NCI-H128 (cell line): ENCODE results near the gene PPP1R14C.
A peak's percentile ranks its signal among the peaks of the same experiment; 100 is the strongest.

Experiments used
- DNase-seq: peaks from one replicate; lab custom pipeline; 2025; ENCODE audit not compliant: unreplicated experiment; lab: John Stamatoyannopoulos, UW

The PPP1R14C gene, protein sequence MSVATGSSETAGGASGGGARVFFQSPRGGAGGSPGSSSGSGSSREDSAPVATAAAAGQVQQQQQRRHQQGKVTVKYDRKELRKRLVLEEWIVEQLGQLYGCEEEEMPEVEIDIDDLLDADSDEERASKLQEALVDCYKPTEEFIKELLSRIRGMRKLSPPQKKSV

DNA sequence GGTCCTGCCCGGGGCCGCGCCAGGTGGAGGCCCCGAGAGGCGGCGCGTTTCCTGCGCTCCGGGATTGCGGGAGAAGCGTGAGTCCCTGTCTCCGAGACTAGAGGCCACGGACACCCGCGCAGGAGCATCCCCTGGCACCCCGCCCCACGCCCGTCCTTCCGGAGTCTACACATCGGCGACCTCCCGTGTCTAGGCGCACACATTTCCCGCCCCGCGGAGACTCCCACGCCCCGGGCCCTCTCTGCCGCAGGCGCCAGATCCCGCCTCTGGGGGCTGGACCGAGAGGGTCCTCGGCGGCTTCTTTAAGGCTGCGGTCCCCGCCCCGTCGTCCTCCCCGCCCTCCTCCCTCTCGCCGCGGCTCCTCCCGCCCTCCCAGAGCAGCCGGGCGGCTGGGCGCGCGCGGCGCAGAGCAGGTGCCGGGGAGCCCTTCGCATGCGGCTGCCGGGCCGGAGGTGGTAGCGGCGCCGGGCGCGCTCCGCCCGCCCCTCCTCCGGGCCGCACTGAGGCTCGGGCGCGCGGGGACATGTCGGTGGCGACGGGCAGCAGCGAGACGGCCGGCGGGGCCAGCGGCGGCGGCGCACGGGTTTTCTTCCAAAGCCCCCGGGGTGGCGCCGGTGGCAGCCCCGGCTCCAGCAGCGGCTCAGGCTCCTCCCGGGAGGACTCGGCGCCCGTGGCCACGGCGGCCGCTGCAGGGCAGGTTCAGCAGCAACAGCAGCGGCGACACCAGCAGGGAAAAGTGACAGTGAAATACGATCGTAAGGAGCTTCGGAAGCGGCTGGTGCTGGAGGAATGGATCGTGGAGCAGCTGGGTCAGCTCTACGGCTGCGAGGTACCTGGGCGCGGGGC is at the start of gene PPP1R14C:
PPP1R14C (plus strand) TSS at position 375 of the 846 bp plus-strand sequence; CDS start at position 524, 149 bp downstream.
- DNase-seq, result peak; percentile 22

DNA sequence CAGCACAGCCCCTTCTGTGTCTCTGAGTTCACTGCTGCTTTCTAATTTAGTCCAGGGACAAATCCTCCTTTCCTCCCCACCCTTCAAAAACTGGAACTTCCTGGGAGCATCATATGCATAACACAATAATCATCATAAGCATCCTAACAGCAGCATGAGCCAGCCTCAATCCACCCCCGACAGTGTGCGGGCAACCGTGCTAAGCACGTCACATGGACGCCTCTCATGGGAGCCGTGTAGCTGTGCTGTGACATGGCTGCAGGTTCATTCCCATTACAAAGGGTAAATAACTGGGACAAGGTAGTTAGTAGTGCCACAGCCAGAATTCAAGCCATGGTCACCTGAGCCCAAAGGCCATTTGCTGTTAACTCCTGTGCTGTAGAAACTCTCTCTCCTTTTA is 49.4 kb upstream of the PPP1R14C start:
- DNase-seq, result no peak

DNA sequence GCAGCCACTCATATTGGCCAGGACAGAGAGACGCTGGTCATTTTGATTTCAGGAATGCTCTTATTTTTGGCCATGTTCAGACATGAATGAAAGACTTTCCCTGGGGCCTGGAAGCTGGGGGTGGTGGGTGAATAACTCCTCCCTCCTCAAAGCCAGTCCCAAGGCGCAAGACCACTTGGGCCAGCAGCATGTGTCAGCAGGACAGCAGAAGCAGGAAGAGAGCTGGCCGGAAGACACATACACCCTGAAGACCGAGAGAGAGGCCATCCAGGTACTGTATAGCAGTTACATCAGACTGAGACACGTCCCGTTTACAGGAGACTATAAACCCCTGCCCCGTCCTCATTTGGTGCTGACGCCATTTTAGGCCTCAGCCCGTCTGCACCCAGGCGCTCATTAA is 44.7 kb upstream of the PPP1R14C start:
- DNase-seq, result no peak

DNA sequence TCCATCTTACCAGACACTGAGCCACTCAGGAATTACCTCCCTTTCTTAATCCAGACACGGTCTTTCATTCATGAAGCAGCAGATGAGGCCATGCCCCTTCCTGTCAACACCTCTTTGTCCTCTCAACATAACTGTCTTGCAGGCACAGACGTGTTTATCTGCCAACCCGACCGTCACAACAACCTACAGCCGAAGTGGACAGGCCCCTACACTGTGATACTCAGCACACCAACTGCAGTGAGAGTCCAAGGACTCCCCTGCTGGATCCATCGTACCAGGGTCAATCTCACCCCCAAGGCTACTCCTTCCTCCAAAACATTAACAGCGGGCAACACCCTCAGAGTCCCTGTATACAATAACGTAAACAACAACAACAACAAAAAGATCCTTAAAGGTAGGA is 43.3 kb upstream of the PPP1R14C start:
- no peak for DNase-seq

DNA sequence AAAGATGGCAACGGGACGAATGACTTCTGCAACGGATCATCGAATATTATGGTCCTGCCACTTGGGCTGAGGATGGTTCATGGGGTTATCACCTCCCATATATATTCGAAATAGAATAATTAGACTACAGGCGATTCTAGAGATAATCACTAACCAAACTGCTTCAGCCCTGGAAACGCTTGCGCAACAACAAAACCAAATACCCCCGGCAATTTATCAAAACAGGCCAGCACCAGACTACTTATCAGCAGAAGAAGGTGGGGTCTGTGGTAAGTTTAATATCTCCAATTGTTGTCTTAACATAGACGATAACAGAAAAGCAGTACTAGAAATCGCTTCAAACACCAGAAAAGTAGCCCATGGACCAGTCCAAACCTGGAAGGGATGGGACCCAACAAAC is 42.9 kb upstream of the PPP1R14C start:
- no peak for DNase-seq

DNA sequence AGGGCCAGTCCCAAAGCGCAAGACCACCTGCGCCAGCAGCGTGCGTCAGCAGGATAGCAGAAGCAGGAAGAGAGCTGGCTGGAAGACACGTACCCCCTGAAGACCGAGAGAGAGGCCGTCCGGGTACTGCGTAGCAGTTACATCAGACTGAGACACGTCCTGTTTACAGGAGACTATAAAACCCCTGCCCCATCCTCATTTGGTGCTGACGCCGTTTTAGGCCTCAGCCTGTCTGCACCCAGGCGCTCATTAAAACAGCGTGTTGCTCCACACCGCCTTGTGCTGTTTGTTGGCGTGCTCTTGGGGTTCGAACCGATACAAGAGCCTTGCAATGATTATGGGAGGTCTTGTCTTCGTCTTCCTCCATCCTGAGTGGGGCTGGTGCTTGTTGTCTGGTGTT is 42.1 kb upstream of the PPP1R14C start:
- no peak for DNase-seq

DNA sequence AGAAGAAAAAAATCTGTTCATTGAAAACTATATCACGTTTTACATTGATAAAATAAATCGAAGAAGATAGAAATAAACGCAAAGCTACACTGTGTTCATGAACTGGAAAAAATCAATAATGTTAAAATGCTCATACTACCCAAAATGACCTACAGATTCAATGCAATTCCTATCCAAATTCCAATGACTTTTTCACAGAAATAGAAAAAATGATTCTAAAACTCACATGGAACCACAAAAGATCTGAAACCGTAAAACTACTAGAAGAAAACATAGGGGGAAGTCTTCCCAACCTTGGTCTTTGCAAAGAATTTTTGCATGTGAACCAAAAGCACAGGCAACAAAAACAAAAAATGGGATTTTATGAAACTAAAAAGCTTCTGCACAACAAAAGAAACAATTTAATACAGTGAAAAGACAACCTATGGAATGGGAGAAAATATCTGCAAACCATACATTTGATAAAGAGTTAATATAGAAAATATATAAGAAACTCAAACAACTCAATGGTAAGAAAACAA is 40.0 kb upstream of the PPP1R14C start:
- no peak for DNase-seq

DNA sequence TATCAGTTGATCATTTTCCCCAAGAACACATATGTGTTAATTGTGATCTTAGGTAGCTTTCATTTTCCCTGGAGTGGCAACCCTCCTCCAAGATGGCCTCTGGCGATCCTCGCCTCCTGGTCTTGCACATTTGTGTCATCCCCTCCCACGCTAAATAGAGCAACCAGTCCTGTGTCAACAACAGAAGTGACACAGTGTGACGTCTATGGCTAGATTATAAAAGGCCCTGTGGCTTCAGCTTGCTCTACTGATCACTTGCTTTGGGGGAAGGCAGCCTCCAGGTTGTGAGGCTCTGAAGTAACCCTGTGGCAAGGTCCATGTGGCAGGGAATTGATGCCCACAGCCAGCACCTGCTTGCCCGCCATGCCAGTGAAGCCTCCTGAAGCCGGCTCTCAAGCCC is 30.6 kb upstream of the PPP1R14C start:
- no peak for DNase-seq

DNA sequence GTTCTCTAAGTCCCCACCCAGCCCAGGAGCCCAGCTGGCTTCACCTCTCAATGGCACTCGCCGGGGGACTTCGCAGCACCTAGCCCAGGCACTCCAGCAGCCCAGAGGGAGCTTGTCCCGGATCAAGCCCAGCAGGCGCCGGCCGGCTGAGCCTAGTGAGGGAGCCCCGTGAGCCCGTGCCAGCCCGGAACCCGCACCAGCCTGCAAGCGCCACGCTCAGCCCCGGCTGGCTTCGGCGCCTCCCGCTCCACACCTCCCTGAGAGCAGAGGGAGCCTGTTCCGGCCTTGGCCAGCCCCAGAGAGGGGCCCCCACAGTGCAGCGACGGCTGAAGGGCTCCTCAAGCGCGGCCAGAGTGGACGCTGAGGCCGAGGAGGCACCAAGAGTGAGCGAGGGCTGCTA is 27.1 kb upstream of the PPP1R14C start:
- DNase-seq, result no peak

DNA sequence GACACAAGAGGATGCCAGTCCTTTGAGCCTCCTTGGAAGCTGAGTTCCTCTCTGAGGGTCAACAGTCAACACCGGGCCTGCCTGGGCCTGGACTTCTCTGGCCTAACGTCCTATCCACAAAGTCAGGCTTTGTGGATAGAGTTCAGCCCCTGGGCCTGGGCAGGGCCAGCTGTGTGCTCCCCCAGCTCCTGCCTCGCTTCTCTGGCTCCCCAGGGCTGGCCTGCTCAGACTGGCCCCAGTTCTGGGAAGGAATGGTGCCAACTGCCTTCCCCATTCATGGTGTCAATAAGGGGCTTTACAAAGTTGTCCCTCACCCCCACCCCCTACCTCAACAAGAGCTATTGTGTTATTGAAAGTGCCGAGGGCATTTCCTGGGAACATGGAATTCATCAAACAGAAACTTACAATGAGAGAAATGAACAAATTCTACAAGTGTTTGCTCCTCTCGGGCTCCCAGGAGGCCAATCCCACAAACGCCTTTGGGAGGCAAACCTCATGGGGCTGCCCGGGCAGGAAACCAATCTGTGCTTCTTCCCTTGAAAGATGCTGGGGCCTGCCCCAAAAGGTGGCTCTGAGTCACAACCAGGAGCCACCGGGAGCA is 26.5 kb upstream of the PPP1R14C start:
- no peak for DNase-seq

DNA sequence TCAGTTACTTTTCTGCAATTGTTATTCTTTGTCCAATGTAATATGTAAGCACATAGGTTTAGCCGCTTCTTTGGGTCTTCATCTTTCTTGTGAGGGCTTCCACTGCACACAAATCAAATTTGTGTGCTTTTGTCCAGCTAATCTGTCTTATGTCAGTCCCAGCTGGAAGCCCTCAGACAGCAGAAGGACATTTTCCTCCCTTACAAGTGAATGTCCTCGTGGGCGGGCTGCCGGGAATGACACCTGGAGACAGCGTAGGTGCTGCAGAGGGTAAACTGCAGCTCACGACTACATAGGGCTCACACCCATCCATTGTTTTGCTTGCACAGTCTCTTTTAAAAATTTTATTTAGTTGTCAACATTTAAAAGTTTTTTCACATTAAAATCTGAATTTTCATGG is 24.6 kb upstream of the PPP1R14C start:
- no peak for DNase-seq

DNA sequence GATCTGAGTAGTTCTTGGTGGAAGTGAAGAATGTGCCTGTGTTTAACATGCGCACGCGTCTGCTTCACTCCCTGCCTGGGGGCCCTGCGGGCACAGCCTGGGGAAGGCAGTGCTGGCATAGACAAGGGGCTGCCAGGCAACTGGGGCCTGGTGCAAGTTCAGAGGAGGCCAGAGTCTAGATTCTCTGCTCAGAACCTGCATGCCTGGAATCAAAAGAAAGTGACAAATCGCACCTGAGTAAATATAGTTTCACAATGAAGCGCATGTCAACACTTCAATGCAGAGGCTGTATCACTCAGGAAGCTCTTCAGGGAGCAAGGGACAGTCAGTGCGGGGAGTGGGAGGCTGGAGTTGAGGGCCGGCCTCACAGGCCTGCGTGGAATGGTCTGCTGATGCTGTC is 24.2 kb upstream of the PPP1R14C start:
- no peak for DNase-seq

DNA sequence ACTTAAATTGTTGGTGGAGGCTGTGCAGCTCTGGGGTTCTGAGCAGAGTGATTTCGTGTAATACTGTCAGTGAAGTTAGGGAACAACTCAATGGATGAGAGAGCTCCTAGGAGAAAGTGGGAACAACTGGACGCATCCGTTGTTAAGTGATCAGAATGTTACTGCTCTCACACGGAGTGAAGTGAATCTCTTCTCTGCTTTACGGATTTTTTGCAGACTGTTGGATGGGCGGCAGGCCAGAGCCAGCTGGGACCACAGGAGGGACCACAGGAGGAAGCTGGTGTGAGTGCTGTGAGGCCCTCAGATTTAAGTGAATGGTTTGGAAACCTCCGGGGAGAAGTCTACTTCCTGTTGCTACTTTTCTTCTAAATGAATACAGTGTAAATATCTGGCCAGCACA is 23.7 kb upstream of the PPP1R14C start:
- DNase-seq, result no peak

DNA sequence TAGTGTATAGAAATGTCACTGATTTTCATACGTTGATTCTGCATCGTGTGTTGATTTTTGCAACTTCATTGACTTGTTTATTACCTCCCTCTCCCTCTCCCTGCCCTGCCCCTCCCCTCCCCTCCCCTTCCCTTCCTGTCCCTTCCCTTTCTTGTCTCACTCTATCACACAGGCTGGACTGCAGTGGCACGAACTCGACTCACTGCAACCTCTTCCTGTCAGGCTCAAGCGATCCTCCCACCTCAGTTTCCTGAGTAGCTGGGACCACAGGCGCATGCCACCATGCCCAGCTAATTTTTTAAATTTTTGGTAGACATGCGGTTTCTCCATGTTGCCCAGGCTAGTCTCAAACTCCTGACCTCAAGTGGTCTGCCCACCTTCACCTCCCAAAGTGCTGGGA is 19.2 kb upstream of the PPP1R14C start:
- no peak for DNase-seq

DNA sequence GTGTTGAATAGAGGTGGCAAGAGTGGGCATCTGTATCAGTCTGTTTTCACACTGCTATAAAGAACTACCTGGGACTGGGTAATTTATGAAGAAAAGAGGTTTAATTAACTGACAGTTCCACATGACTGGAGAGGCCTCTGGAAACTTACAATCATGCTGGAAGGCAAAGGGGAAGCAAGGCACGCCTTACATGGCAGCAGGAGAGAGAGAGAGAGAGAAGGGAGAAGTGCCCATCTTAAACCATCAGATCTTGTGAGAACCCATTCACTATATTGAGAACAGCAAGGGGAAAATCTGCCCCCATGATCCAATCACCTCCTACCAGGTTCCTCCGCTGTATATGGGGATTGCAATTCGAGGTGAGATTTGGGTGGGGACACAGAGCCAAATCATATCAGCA is 18.6 kb upstream of the PPP1R14C start:
- DNase-seq, result no peak

DNA sequence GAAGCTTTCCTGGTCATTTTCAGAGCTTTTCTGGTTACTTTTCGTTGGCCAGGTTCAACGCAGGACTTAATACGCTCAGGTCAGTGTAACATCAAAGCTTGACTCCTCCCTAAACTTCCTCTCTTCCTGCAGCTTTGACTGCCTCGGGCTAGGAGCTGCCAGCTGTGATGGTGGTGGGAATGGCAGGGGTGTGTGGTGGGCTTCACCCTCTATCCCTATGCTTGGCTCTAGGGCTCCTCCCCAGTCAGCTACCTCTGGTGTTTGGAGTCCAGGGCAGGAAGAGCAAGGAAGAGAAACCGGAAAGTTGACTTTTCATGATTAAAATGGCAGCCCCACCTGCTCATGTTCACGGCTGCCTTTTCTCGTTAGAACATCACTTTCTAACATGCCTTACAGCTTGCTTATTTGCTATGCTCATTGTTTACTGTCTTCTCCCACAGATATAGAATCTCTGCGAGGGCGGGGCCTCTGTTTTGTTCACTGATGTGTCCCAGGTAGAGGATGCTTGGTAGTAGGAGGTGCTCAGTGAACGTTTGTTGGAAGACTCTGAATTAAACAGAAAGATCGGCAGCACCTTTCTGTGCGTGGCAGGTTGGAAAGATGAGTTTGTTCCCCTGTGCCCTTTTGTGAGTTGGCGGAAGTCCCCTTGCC is 16.1 kb upstream of the PPP1R14C start:
- no peak for DNase-seq

DNA sequence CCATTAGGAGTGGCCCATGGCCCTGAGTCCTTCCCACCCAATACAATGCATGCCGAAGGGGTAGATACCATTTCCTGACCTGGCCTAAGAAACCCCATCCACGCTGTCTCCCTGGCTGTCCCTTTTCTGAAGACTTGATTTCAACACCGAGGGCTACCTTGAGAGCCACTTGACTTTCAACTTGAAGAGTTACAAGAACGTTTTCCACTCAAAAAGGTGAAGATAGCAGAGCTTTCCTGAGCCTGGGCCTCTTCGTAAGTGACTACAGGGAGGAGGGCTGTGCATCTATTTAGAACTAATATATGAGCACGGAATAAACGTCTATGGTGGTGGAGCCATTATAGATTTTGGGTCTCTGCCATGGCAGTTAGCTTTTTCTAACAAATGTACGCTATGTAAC is 14.4 kb upstream of the PPP1R14C start:
- no peak for DNase-seq

DNA sequence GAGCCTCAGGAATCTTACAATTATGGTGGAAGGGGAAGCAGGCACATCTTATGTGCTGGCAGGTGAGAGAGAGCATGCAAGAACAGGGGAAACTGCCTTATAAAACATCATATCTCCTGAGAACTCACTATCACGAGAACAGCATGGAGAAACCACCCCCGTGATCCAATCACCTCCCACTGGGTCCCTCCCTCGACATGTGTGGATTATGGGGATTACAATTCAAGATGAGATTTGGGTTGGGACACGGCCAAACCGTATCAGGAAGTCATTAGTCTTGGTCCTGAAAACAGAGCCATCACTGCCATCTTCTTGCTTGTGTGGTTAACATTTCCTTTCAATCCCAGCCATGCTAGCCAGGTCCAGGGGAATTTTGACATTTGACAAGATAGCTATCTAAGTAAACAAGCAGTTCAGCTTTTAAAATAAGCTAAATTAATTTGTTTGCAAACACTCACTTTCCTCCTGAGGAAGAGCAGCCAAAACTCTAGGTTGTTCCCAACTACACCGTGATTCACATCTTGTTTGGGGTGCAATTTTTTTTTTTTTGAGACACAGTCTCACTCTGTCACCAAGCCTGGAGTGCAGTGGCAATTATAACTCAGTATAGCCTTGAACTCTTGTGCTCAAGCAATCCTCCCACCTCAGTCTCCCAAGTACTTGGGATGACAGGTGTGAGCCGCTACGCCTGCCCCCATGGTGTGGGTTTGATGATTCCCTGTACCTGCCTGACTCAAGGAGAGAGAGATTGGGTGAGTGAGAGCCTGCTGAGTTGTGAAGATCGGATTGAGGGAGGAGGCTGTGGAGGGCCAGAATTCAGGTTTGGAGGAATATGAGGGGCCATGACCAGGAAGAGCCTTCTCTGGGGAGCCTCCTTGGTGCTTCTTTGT is 13.0 kb upstream of the PPP1R14C start:
- DNase-seq, result no peak

DNA sequence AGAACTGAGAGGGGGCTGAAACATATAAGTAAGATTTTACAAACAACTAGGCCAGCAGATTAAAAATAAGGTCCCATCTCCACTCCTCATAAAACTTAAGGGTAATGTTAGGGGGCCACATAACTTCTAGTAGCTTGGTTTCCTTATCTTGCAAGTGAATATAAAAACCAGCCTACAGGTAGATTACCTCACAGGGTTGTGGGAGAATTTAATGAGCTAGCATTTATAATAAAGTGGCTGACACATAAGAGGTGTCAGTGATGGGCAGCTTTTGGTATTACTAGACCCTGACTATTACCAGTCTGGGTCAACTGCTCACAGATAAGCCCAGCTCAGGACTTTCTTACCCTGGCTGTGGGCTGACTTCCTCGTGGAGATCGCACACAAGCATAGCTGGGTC is 9.2 kb upstream of the PPP1R14C start:
- DNase-seq, result no peak

DNA sequence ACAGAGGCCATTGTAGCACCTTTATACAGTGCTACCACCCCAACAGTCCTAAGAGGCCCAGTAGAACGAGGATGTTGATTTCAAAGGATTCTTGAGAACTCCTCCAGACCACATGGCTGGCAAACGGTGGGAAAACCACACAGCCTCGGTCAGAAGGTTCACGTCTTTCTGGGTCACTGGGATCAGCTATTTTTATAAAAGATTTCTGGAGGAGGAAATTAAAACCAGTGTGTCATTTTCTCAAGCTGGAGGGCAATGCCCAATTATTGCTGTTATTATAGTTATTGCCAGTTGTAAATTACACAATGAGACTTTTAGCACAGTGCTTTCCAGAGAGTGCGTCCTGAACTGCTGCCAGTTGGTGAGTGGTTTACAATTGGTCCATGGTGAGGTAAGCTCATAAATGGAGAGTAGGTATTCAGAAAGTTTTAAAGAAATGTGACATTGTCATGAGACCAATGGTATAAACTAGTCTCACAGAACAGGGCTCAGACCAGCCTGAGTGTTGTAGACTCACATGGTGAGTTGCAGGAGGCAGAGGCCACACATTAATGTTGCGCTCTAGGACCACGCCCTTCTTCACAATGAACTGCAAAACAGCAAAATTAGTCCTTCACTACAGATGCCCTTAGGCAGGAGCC is 8.4 kb upstream of the PPP1R14C start:
- DNase-seq, result no peak
